HG02885 (cell line): ENCODE data around the gene BIN2.
"Not testable (repeated sequence)": the region's sequence is repeated elsewhere in the genome, so short reads cannot be mapped to it uniquely, and the experiment has no call there.

Experiments
- ATAC-seq: cut with Tn5 transposase; IDR thresholded peaks from one replicate; pipeline ENCODE4 v1.9.1; 2021; ENCODE audit warnings: mild to moderate bottlenecking; ENCODE audit not compliant: unreplicated experiment, poor library complexity

Gene BIN2

DNA sequence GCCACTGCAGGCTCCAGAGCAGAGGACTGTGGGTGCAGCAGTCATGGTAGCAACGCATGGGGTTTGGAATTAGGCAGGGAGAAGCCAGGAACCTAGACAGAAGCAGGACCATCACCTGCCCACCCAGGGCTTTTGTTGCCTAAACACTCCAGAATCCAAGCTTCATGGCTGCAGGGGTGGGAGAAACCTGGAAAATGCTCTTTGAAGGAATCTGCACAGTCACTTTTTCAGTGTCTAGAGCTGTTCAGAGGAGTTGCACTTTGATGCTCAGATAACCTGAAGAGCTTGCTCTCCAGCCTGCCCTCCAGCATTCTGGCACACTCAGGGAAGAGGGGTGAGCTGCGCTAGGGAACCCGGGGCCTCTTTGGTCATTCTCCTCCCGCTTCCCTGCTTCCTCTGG lies 24.1 kb upstream of the BIN2 start:
- no peak for ATAC-seq

GRCh38 chr12:51346581-51346980 lies 22.6 kb upstream of the BIN2 start, which contains the start of gene CELA1:
CELA1 (minus strand) TSS chr12:51346679; CDS start chr12:51346638, 41 bp downstream.
- no peak for ATAC-seq

DNA sequence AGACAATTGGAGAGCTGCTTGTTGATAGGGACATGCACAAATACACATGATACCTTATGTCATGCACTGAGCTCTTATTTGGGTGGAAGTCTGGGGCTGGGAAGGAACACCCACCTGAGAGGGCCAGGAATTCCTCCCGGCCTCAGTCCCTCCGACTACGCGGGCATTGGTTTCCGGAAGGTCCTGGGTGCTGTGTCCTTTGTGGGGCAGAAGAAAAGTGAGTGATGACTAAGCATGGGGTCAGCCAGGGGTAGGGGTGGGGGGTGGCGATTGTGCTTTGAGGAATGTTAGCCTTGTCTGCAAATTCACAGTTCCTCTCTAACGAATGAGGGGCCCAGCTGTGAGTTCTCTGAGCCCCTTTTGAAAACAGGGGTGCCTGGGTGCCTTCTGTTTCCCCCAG lies 21.7 kb upstream of the BIN2 start:
- ATAC-seq: no peak

GRCh38 chr12:51343201-51343600 lies 19.2 kb upstream of the BIN2 start:
- no peak for ATAC-seq

DNA sequence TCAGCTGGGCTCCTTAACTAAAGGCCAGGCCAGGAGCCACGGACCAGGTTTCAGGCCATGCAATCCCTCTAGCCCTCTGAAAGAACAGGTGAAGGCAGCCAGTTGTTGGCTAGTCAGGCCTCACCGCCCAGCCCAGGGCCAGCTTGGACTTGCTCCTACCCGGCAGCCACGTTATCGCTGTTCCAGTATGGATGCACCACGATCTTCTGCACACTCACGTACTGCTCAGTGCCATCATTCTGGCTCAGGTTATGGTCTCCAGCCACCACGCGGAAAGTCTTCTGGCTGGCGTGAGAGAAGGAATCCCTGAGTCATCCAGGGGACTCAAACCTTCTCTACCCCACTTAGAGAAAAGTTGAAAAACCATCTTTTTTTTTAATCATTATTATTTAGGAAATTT lies 18.4 kb upstream of the BIN2 start:
- no peak for ATAC-seq

DNA sequence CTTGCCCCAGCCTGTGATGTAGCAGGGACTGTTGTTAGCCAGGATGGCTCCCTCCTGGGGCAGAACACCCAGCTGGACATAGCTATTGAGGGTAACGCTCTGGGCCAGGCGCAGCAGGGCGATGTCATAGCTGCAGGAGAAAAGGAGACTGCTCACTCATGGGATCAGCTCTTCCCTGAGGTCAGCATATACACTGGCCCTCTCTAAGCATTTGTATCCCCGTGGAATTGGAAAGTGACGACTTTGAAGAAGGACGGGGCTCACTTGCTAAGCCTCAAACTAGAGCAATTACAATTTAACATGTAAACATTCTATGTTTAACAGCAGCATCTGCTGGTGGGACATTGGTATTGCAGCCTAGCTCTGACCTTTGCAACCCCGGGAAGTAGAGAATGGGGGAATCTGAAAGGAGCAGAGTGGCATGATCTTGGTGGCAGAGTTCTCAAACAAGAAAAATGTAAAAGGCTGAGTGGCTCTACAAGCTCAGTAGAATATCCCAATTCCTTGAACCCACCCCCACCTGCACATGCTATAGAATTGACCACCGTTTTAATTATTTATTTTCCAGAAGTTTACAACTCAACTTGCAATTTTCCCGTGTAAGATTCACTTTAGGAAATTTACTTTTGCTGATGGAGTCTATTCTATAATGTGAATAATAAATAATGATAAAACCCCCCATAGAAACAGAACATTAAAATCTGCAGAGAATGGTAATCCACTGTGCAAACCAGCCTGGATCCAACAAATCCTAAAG lies 17.5 kb upstream of the BIN2 start:
- ATAC-seq: peak; percentile 50

DNA sequence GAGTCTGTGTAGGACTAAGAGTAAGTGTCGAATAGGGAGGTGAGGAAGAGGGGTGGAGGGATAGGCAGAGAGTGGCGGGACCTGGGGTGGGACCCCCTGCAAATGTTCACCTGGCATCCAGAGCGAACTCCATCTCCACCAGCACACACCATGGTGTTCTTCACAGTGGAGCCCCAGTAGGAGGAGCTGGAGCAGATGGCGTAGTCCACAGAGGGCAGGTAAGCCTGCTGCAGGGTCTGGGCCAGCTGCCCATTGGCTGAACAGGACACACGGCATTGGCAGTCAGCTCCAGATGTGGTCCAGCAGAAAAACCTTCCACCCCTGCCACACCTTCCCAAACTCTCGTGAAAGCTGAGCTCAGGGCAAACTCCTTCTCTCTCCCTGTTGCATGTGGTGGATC lies 15.8 kb upstream of the BIN2 start:
- ATAC-seq: no peak

DNA sequence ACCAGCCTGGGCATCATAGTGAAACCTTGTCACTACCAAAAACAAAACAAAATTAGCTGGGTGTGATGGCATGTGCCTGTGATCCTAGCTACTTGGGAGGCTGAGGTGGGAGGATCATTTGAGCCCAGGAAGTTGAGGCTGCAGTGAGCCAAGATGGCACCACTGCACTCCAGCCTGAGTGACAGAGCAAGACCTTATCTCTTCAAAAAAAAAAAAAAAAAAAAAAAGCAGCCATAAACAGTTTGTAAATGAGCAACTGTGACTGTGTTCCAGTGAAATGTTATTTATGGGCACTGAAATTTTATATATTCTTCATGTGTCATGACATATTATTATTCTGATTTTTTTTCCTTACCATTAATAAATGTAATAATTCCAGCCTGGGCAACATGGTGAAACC lies 13.4 kb upstream of the BIN2 start:
- not testable (repeated sequence) for ATAC-seq

- ATAC-seq: no peak
Observed at GRCh38 chr12:51335931-51336330, 12.0 kb upstream of the BIN2 start.

DNA sequence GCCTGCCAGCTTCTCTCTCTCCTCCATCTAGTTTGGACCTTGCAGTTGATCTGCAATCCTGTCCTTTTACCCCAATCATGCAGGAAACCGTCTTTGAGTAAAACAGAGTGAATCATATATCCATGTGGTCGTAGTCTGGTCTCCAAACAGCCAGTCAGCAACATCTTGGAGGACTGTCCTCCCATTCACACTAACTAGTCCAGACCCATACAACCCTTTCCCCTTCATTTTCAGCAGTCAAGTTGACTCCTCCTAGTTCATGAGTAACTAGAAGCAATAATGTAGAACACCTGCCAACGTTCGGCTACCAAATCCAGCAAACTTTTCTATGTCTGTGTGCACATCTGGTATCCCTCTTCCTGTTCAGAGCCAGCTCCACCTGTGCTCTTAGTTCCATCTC lies 10.8 kb upstream of the BIN2 start:
- no peak for ATAC-seq

GRCh38 chr12:51333536-51333935 lies 9.6 kb upstream of the BIN2 start:
- no peak for ATAC-seq

- no peak for ATAC-seq
Observed at GRCh38 chr12:51330186-51330585, 6.2 kb upstream of the BIN2 start.

- ATAC-seq: no peak
Observed at GRCh38 chr12:51329742-51330141, 5.8 kb upstream of the BIN2 start.

DNA sequence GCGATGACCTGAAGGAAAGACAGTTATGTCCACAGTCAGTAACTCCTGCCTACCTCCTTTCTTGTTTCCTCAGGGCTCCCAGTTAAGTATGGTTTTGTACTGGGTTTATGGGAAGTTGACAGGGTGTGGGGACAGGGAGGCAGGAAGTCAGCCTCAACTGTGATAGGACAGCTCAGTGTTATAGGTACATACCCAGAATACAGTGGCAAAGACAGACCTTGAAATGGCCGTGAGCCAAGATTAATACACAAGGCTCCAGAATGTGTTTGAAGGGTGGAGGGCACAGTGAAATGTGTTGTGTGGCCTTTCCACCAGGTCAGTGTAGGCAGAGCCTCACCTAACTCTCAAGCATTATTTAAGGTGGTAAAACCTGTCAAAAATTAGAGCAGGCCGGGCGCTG lies 4.6 kb upstream of the BIN2 start:
- no peak for ATAC-seq

DNA sequence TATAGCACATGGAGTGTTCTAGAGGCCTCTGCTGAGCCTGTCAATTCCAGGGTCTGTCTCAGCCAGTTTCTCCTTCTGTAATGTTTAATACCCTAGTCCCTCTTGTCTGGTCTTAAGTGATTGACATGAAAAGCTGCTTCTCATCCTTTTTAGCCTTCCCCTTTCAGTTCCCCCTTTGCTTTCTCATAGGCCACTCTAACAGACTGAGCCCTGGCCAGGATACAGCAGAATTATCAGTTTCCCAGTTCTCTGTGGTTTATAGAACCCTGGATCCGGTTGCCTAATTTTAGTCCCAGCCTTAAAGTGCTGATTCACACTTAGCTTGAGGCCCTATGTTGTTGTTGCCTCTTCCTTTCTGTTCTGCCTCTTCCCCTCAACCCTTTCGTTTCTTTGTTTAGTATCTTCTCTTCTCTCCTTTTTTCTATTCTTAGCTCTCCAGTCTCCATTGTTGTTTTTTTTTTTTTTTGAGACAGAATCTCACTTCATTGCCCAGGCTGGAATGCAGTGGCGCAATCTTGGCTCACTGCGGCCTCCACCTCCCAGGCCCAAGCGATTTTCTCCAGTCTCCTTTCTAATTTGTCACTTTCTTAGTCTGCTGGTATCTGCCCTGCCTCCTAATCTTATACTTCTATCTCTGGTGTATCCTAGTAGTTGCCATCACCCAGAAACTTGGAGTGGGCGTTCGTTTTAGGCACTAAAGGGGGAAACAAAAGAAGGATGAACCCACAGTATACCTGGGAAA lies 2.9 kb upstream of the BIN2 start:
- no peak for ATAC-seq

DNA sequence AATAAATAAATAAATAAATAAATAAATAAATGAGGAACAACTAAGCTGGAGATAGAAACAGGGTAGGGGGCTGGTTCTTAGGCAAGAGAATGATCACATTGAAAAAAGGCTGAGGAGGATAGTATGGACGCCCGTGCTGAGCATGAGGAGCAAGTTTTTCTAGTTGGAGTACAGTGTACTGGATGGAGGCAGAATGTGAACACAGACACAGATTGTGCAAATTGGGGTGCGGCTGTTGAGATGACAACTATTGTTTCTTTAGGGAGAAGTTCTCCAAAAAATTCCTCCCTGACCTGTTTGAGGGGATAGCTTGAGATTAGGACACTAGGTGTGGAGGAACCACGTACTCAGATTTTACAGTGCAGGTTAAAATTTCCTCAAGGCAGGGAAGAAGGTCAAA lies 979 bp upstream of the BIN2 start:
- ATAC-seq: no peak

DNA sequence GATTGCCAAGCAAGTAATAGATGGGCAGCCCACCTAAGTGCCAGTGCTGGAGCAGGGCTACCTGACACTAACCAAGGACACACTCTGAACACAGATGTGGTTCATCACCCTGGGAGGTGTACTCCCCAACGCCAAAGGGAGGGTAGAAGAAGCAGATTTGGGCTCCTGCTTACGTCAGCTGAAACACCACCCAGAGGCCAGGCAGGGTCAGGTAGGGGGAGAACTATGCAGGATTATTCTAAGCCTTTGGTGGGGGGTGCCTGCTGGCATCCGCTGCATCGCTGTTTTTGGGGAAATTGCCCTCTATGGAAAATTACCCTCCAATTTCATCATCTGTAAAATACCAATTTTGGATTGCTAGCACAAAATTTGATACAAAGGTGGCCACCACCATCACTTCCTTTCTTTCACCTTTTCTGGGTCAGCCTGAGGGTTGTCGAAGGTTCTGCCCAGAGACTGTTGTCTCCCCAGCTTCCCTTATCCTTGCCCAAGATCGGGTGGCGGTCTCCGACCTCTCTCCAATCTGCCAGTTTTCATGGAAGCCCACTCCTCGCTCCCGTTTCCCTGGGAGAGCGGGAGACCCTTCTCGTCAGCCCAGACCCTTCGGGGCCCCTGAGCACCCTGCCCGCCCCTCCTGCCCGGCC lies 535 bp downstream of the BIN2 start:
- peak; percentile 15 for ATAC-seq

- ATAC-seq: no peak
Observed at GRCh38 chr12:51322452-51322851, 1.5 kb downstream of the BIN2 start.

GRCh38 chr12:51321882-51322281 lies 2.1 kb downstream of the BIN2 start:
- no peak for ATAC-seq

- no peak for ATAC-seq
Observed at GRCh38 chr12:51320695-51321320, 3.2 kb downstream of the BIN2 start.

DNA sequence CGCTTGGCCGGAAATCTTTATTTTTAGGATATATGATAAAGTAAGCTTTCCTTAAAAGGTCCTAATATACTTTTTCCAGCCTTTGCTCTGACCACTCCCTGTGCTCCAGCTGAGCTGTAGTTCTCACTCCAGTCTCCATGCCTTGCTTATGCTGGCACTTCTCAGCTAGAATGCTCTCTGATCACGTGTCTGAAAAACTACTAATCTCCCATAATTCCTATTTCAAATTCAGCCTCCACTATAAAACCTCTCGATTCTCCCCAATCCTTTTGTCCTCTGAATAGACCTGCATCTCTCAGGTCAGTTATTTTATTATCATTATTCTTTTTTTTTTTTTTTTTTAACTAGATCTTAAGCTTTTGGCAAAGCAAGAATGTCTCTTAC lies 3.7 kb downstream of the BIN2 start:
- no peak for ATAC-seq
